Erythroblast (primary cell): ENCODE data around the gene SPRYD4.
"Not testable (repeated sequence)": the region's sequence is repeated elsewhere in the genome, so short reads cannot be mapped to it uniquely, and the experiment has no call there.

ENCODE experiments used
- GATA1 ChIP-seq: IDR thresholded peaks from 2 replicates; pipeline ENCODE4 v1.6.1; 2011; ENCODE audit warnings: low read depth, mild to moderate bottlenecking, control low read depth, low read length, moderate library complexity
- POLR2A ChIP-seq: IDR thresholded peaks from 2 replicates; pipeline ENCODE4 v1.6.1; 2011; ENCODE audit warnings: mild to moderate bottlenecking, low read length

DNA sequence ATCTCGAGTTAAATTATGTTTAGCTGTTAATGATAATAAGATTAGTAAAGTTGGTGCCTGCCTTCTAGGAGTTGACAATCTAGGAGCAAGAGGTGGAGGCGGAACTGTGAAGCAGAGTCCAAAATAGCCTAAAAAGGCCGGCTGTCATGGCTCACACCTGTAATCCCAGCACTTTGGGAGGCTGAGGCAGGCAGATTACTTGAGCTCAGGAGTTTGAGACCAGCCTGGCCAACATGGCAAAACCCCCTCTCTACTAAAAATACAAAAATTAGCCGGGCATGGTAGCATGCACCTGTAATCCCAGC, 45.6 kb downstream of the SPRYD4 start:
- TF ChIP-seq POLR2A, GATA1: not testable (repeated sequence)
